HL-60/S4 (cell line): ENCODE results near the gene SRPK3.

Experiments used
- in situ Hi-C: fragments of 300-500 bp; cut with MboI; formaldehyde crosslinking; loops from 2 replicates; pipeline ENCODE4 v1.14.3; 2022; ENCODE audit warnings: low sequenced_read_pairs

Gene SRPK3

GRCh38 chrX:153827903-153828302 is 47.1 kb downstream of the SRPK3 start:
- in situ Hi-C loops: no loop called here

- in situ Hi-C loops: no loop called here
Measured at GRCh38 chrX:153828308-153828707, 47.5 kb downstream of the SRPK3 start.

- in situ Hi-C loops: no loop called here
Measured at GRCh38 chrX:153828723-153829548, 48.1 kb downstream of the SRPK3 start.

- in situ Hi-C loops: no loop called here
Measured at GRCh38 chrX:153829549-153829798, 48.6 kb downstream of the SRPK3 start.

- in situ Hi-C loops: no loop called here
Measured at GRCh38 chrX:153829799-153830639, 49.2 kb downstream of the SRPK3 start, which contains the start of gene PDZD4. TSS of gene PDZD4 (minus strand) at chrX:153830544. CDS start at chrX:153830298, 246 bp downstream.

GRCh38 chrX:153830640-153831428 is 50.0 kb downstream of the SRPK3 start:
- in situ Hi-C loops: no loop called here

- in situ Hi-C loops: no loop called here
Measured at GRCh38 chrX:153831429-153832150, 50.7 kb downstream of the SRPK3 start.

GRCh38 chrX:153832728-153833127 is 51.9 kb downstream of the SRPK3 start:
- in situ Hi-C loops: no loop called here
